Cerebellar cortex (tissue), 1 donor: ENCODE data around the gene ELAPOR2.
"Not testable (repeated sequence)": the region's sequence is repeated elsewhere in the genome, so short reads cannot be mapped to it uniquely, and the experiment has no call there.

Experiments used
- DNase-seq: peaks from one replicate; pipeline ENCODE4 v3.0.0-alpha.2; 2015; ENCODE audit warnings: low spot score

The ELAPOR2 gene

DNA sequence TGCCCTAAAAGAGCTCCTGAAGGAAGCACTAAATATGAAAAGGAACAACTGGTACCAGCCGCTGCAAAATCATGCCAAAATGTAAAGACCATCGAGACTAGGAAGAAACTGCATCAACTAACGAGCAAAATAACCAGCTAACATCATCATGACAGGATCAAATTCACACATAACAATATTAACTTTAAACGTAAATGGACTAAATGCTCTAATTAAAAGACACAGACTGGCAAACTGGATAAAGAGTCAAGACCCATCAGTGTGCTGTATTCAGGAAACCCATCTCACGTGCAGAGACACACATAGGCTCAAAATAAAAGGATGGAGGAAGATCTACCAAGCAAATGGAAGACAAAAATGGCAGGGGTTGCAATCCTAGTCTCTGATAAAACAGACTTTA is 17.9 kb downstream of the ELAPOR2 start:
- not testable (repeated sequence) for DNase-seq

DNA sequence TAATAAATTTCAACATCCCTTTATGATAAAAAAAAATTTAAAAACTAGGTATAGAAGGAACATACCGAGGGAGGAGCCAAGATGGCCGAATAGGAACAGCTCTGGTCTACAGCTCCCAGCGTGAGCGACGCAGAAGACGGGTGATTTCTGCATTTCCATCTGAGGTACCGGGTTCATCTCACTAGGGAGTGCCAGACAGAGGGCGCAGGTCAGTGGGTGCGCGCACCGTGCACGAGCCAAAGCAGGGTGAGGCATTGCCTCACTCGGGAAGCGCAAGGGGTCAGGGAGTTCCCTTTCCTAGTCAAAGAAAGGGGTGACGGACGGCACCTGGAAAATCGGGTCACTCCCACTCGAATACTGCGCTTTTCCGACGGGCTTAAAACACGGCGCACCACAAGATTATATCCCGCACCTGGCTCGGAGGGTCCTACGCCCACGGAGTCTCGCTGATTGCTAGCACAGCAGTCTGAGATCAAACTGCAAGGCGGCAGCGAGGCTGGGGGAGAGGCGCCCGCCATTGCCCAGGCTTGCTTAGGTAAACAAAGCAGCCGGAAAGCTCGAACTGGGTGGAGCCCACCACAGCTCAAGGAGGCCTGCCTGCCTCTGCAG is 19.7 kb downstream of the ELAPOR2 start:
- not testable (repeated sequence) for DNase-seq

DNA sequence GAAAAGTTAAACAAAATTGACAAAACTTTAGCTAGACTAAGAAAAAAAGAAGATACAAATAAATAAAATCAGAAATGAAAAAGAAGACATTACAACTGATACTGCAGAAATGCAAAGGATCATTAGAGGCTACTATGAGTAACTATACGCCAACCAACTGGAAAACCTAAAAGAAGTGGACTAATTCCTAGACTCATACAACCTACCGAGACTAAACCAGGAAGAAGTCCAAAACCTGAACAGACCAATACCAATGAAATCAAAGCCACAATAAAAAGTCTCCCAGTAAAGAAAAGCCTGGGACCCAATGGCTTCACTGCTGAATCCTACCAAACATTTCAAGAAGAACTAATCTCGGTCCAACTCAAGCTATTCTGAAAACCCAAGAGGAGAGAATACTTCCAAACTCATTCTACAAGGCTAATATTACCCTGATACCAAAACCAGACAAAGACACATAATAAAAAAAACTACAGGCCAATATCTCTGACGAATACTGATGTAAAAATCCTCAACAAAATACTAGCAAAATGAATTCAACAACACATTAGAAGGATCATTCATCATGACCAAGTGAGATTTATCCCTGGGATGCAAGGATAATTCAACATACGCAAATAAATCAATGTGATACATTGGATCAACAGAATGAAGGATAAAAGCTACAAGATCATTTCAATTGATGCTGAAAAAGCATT is 20.3 kb downstream of the ELAPOR2 start:
- no peak for DNase-seq

DNA sequence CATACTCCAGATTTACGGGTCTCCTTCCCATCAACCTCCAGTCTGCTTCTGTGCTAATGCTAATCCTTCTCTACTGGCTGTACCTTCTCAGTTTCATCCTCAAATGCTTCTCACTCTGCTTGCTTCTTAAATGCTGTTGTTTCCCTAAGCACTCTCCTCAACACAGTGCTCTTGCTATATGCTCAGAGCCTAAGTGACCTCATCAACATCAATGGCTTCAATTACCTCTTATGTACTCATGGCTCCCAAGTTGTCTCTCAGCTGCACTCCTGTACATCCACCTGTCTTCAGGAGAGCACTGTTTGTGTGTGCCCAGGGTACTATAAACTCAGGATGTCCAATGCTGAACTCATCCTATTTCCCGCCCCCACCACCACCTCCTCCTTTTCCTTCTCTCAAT is 22.5 kb downstream of the ELAPOR2 start:
- DNase-seq: no peak

DNA sequence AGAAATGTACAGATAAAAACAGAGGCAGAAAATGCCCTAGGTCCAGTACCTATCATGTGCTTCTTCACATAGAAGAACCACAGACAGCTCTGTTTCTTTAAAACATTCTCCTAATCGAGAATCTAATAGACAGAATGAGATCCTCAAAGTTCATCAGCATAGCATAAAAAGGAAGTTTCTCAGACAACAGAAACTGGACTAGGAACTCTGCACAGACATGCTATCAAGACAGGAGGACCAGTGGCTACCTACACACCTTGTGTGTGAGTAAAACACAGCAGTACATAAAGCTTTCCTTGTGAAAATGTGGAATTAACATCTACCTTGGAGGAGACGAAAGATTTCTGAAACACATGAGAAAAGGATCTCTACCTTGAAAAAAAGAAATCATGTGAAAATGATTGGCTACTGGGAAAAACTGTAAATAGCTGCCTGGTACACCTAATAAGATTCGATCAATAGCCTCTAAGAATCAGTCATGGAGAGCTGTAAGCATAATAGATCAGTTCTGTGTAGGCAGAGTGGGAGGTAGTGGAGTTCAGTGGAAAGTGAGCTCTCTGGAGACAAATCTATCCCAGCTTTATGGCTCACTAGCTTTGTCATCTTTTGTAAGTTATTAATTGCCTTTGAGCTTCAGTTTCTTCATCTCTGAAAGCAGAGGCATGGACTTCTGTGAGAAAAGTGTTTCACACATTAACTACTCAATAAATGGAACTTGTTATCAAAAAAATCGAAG is 26.7 kb downstream of the ELAPOR2 start:
- no peak for DNase-seq

DNA sequence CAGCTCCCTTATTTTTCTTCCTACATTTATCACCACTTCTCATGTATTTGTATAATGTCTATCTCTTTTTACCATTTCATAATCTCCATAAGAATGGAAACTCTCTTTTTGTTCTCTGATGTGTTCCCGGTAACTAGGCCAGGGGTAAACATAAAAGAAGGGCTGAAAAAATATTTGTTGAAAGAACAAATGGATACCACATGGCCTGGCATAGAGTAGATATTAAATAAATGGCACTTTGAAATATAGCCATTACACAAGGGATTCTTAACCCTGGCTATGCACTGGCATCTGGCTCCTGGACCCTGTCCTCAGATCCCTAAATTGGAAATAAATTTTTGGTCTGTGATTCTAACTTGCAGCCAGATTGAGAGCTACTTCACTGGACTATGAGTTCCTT is 30.4 kb downstream of the ELAPOR2 start:
- DNase-seq: no peak

DNA sequence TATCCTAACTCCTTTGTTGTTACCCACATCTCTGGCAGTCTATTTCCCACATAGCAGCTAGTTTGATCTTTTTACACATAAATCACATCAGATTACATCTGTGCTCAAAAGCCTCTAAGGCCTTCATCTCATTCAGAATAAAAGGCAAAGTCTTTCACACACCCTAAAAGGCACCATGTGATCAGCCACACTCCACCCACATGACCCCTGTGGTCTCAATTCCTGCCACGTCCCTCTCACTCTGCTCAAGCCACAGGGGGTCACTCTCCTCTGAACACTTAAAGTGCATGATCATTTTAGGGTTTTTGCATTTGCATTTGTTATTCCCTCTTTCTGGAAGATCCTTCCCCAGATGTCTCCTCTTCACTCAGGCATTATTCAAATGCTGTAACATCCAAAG is 30.8 kb downstream of the ELAPOR2 start:
- DNase-seq: no peak

DNA sequence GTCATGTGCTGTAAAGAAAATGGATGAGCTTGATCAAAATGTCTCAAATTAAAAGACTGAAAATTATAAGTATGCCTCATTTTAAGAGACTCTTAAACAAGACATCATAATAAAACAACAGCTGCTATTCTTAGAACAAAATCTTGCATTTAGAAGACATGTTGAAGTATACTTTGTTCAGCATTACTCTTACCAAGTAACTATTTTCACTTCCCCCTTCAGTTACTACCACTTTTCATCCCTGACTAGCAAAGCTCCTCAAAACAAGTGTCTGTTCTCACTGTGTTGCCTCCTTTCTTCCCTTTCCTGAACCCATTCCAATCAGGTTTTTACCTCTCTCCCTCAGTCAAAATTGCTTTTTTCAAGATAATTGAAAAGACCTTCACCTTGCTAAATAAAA is 31.6 kb downstream of the ELAPOR2 start:
- DNase-seq: no peak

DNA sequence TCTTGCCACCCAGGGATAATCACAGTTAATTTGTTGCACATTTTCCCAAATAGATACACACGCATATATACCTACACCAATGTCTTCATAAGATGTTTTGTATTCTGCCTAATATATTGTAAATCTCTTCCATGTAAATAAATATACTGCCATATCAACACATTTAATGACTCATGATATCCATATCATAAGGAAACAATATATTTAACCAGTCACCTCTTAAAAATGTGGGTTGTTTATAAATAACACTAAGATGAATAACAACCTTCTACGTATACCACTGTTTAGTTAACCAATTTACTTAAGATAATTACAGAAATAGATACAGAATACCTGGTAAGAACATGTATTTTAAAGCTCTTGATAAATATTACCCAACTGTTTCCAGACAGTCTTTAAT is 38.2 kb downstream of the ELAPOR2 start:
- DNase-seq: no peak

DNA sequence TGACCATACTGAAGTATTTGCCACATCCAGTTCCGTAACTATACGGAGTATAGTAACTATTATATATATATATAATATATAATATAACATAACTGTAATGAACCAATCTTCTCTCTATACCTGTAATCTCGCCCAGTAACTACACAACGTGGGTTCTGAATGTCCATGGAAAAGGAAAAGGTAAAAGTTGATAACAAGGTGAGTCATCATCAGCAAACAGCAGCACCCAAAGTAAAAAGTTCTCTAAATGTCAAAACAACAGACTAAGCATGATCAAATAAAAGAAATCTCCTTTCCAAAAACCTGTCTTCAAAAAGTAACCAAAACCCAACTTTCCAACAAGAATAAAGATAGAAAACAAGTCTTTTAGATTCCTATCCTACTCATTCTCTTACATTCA is 42.8 kb downstream of the ELAPOR2 start:
- no peak for DNase-seq

DNA sequence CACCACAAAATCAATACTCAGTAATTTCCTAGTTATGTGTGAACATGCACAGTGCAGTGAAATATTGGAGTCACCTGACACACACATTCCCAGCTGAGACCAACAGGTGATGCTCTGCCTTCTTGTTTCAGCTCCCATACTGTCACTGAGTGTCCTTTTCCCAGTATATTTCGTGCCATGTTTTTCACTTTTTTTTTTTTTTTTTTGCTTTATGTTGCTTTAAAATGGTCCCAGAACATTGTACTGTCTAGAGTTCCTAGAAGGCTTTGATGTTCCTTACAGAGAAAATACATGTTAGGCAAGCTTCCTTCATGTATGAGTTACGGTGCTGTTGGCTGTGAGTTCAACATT is 45.6 kb downstream of the ELAPOR2 start:
- DNase-seq: peak; percentile 15

DNA sequence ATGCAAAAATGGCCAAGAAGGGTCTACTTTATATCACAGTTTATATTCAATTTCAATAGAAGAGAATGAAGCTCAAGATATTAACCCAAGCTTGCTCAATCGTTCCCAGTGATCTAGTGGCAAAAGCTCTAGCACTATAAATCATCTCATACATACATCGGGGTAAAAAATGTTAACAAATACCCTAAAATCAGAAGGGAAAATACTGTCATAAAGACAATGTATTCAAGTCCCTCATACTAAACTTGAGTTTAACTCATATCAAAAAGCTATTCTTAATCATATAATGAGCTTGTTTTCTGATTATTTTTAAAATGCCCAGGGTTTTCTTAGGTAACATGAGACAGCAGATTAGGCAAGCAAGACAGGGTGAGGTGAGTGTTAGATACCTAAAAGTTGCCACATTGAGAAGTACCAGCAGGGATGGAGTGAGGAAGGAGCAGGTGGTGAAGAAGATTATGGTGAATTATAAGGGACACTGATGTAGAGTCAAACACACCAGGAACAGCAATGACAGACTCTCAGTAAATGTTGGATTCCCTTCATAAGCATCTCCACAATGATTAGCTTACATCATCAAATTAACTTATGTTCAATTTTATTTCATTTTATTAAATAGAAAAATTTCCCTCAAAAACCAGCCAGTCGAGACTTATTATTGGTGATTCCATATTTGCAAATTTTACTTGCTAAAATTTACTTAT is 46.2 kb downstream of the ELAPOR2 start:
- no peak for DNase-seq
